Measurements from ENCODE around the gene FLYWCH2. TPM values are rescaled to one million over a fixed set of nuclear protein-coding genes. Genes with fewer than 3 reads are reported as not detected.
"Not testable (repeated sequence)": the region's sequence is repeated elsewhere in the genome, so short reads cannot be mapped to it uniquely, and the experiment has no call there.

Gene FLYWCH2
- polyA plus RNA-seq, 1 experiment: 22.4 TPM

DNA sequence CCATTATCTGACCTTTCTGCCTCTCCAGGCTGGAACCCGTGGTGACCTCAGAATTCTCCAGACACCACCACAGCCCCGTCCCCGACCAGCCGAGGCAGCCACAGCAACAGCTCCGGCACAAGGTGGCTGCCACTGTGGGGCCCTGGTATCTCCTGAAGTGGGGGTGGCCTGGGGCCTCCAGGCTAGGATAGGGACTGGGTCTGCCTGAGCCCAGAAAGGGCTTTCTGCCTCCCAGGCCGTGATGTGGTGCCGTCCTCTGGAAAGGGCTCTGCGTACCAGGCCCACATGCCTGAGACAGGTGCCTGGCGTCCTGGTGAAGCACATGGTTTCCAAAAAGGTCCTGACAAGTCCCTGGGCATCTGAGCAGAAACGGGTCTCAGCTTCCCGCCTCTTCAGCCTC lies 45.8 kb downstream of the FLYWCH2 start:
- DNase-seq (ENCODE audit: low read depth, low spot score): no peak
- ChIA-PET CTCF (interaction anchor here (1.3 to 2.7 kb wide), 3 partner anchors 9 to 54 kb away, joined by 4 to 29 read pairs (median 15); no protein-coding TSS in a partner anchor), POLR2A (no interaction called here)
- no peak overlapping the region for H3K4me3 ChIP-seq (ENCODE audit: low read depth, low read length)
- H3K9me3 ChIP-seq (ENCODE audit: control insufficient read depth, insufficient read depth, low read length): peaks cover 3% of the 10 kb centered on the region; the same call in 1 of the 2 replicates
- H3K27ac ChIP-seq (ENCODE audit: low read depth, low read length): no peak overlapping the region
- no peaks in the 10 kb centered on the region for H3K27me3 ChIP-seq (ENCODE audit: control insufficient read depth, insufficient read depth, low read length)
- no peak for TF ChIP-seq CTCF (IDR thresholded peaks at IDR 0.05; ENCODE audit: low read depth, low read length)

DNA sequence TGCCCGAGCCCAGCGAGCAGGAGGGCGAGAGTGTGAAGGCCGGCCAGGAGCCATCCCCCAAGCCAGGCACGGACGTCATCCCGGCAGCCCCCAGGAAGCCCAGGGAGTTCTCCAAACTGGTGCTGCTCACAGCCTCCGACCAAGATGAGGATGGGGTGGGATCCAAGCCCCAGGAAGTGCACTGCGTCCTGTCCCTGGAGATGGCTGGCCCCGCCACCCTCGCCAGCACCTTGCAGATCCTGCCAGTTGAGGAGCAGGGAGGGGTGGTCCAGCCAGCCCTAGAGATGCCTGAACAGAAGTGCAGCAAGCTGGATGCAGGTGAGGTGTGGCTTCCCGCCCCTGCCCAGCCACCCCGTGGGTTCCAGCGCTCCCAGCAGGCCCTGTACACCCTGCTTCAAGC lies 46.7 kb downstream of the FLYWCH2 start:
- ChIA-PET POLR2A (no interaction called here), CTCF (no interaction called here)
- peaks cover 3% of the 10 kb centered on the region; the same call in 1 of the 2 replicates for H3K9me3 ChIP-seq (ENCODE audit: control insufficient read depth, insufficient read depth, low read length)
- no peaks in the 10 kb centered on the region for H3K27me3 ChIP-seq (ENCODE audit: control insufficient read depth, insufficient read depth, low read length)
- no peak for DNase-seq (ENCODE audit: low read depth, low spot score)
- no peak overlapping the region for H3K27ac ChIP-seq (ENCODE audit: low read depth, low read length)
- TF ChIP-seq CTCF (IDR thresholded peaks at IDR 0.05; ENCODE audit: low read depth, low read length): no peak
- H3K4me3 ChIP-seq (ENCODE audit: low read depth, low read length): no peak overlapping the region

GRCh38 chr16:2930236-2930635 lies 47.2 kb downstream of the FLYWCH2 start:
- Histone ChIP-seq H3K4me3 (ENCODE audit: low read depth, low read length) (no peak overlapping the region), H3K27ac (ENCODE audit: low read depth, low read length) (no peak overlapping the region), H3K27me3 (ENCODE audit: control insufficient read depth, insufficient read depth, low read length) (no peaks in the 10 kb centered on the region), H3K9me3 (ENCODE audit: control insufficient read depth, insufficient read depth, low read length) (peaks cover 3% of the 10 kb centered on the region; the same call in 1 of the 2 replicates)
- DNase-seq (ENCODE audit: low read depth, low spot score): no peak
- ChIA-PET POLR2A (no interaction called here), CTCF (no interaction called here)
- TF ChIP-seq CTCF (IDR thresholded peaks at IDR 0.05; ENCODE audit: low read depth, low read length): no peak

- ChIA-PET CTCF (interaction anchor here (1.4 kb wide), 1 partner anchor 11 kb away, joined by 7 read pairs; no protein-coding TSS in a partner anchor), POLR2A (interaction anchor here (0.7 kb wide), 1 partner anchor 242 kb away, joined by 9 read pairs; no protein-coding TSS in a partner anchor)
- H3K4me3 ChIP-seq (ENCODE audit: low read depth, low read length); H3K27me3 ChIP-seq (ENCODE audit: control insufficient read depth, insufficient read depth, low read length); H3K9me3 ChIP-seq (ENCODE audit: control insufficient read depth, insufficient read depth, low read length); H3K27ac ChIP-seq (ENCODE audit: low read depth, low read length); DNase-seq (ENCODE audit: low read depth, low spot score): not testable (repeated sequence)
Measured at GRCh38 chr16:2931231-2931914, 48.4 kb downstream of the FLYWCH2 start.

DNA sequence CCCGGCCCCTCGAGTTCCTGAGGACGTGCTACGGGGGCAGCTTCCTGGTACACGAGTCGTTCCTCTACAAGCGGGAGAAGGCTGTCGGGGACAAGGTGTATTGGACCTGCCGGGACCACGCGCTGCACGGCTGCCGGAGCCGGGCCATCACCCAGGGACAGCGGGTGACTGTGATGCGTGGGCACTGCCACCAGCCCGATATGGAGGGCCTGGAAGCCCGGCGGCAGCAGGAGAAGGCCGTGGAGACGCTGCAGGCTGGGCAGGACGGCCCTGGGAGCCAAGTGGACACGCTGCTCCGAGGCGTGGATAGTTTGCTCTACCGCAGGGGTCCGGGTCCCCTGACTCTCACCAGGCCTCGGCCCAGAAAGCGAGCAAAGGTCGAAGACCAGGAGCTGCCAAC lies 50.1 kb downstream of the FLYWCH2 start:
- Histone ChIP-seq H3K27ac (ENCODE audit: low read depth, low read length) (no peak overlapping the region), H3K27me3 (ENCODE audit: control insufficient read depth, insufficient read depth, low read length) (no peaks in the 10 kb centered on the region), H3K4me3 (ENCODE audit: low read depth, low read length) (no peak overlapping the region), H3K9me3 (ENCODE audit: control insufficient read depth, insufficient read depth, low read length) (no peaks in the 10 kb centered on the region; the same call in 1 of the 2 replicates)
- POLR2A ChIA-PET: no interaction called here
- no peak for TF ChIP-seq CTCF (IDR thresholded peaks at IDR 0.05; ENCODE audit: low read depth, low read length)
- no peak for DNase-seq (ENCODE audit: low read depth, low spot score)
- CTCF ChIA-PET: no interaction called here
